HCT116 (cell line): ENCODE data around the gene SMCR8. TPM values are rescaled to one million over a fixed set of nuclear protein-coding genes. Genes with fewer than 3 reads are reported as not detected.

Experiments used
- ATAC-seq: fragments of 200-7000 bp; cut with Tn5 transposase; 2 replicates; pipeline ENCODE4 v1.9.1; 2020; ENCODE audit warnings: mild to moderate bottlenecking, moderate library complexity
- BruUV-seq: library from RNA; stranded (reverse); fragments of 400-500 nt; replicated peaks from 2 replicates; lab custom pipeline; 2021; lab: Mats Ljungman, UMichigan
- CTCF ChIA-PET: fragments of 300-600 bp; sonication (Branson Sonifier 250); formaldehyde crosslinking; loops from one replicate; lab custom pipeline; 2021; ENCODE audit warnings: antibody characterized with exemption; lab: Charles Lee
- POLR2A ChIA-PET: fragments of 300-600, 350-600 bp; sonication (Branson Sonifier 250); formaldehyde crosslinking; loops from one replicate; lab custom pipeline; 2021; ENCODE audit warnings: antibody characterized with exemption; lab: Charles Lee
- RAD21 ChIA-PET, 2 experiments: fragments of 300-600 bp; sonication (Branson Sonifier 250); formaldehyde crosslinking; loops; one replicate each; lab custom pipeline; 2023; ENCODE audit warnings: low total read pairs in 2 of 2; ENCODE audit not compliant: uncharacterized antibody in 2 of 2, unreplicated experiment in 2 of 2, low non-redundant PET in 1 of 2; lab: Charles Lee
- DNase-seq: peaks from one replicate; pipeline ENCODE4 v3.0.0-alpha.2; 2010; ENCODE audit warnings: low read depth, low spot score
- H2AFZ ChIP-seq: fragments of 200-600 bp; shearing (Covaris generic), sonication (generic); 2 replicates; pipeline ENCODE4 v1.6.1; 2017; ENCODE audit warnings: low read depth, mixed run types, mixed read lengths, antibody characterized with exemption, low read length; ENCODE audit not compliant: poor library complexity, severe bottlenecking
- H3K27ac ChIP-seq: 2 replicates; pipeline ENCODE4 v1.5.1; 2012; ENCODE audit warnings: low read depth, low read length
- H3K27me3 ChIP-seq: fragments of 200-600 bp; sonication (generic); 2 replicates; pipeline ENCODE4 v1.6.1; 2016; ENCODE audit warnings: mixed run types, low read length, mixed read lengths; ENCODE audit not compliant: insufficient read depth
- H3K36me3 ChIP-seq, 2 experiments: fragments of 200-500 bp in 1 of 2; fragments of 200-600 bp in 1 of 2; sonication (Bioruptor generic) in 1 of 2; sonication (generic) in 1 of 2; 2 replicates each; pipeline versions ENCODE4 v1.5.1 to v1.6.1; 2014 to 2016; ENCODE audit warnings: low read length in 2 of 2, inconsistent platforms in 1 of 2, mixed read lengths in 1 of 2, mixed run types in 1 of 2; ENCODE audit not compliant: insufficient read depth in 2 of 2, control insufficient read depth in 1 of 2
- H3K4me1 ChIP-seq, 2 experiments: fragments of 200-600 bp in 1 of 2; sonication (generic) in 1 of 2; 2 replicates each; pipeline versions ENCODE4 v1.5.1 to v1.6.1; 2012 to 2017; ENCODE audit warnings: low read length in 2 of 2, inconsistent platforms in 1 of 2, mild to moderate bottlenecking in 1 of 2, mixed read lengths in 1 of 2, mixed run types in 1 of 2, moderate library complexity in 1 of 2; ENCODE audit not compliant: insufficient read depth in 2 of 2, control insufficient read depth in 1 of 2
- H3K4me2 ChIP-seq: fragments of 200-600 bp; sonication (generic); 2 replicates; pipeline ENCODE4 v1.6.1; 2017; ENCODE audit warnings: mixed run types, low read length, mixed read lengths
- H3K4me3 ChIP-seq, 2 experiments: fragments of 200-600 bp in 1 of 2; sonication (generic) in 1 of 2; replicated peaks in 1 of 2; 2 replicates each; pipeline ENCODE4 v1.5.1; 2011 to 2016; ENCODE audit warnings: low read length in 2 of 2, control low read depth in 1 of 2, low read depth in 1 of 2, mild to moderate bottlenecking in 1 of 2, mixed read lengths in 1 of 2, mixed run types in 1 of 2
- H3K79me2 ChIP-seq: fragments of 200-600 bp; sonication (generic); 2 replicates; pipeline ENCODE4 v1.6.1; 2017; ENCODE audit warnings: mild to moderate bottlenecking, mixed run types, low read length, moderate library complexity, mixed read lengths; ENCODE audit not compliant: insufficient read depth
- H3K9ac ChIP-seq: fragments of 200-600 bp; sonication (generic); 2 replicates; pipeline ENCODE4 v1.6.1; 2016; ENCODE audit warnings: low read length, mixed read lengths
- H3K9me2 ChIP-seq: fragments of 200-600 bp; sonication (generic), shearing (Covaris generic); 2 replicates; pipeline ENCODE4 v1.6.1; 2017; ENCODE audit warnings: mixed run types, mild to moderate bottlenecking, moderate library complexity; ENCODE audit not compliant: insufficient read depth
- H3K9me3 ChIP-seq, 2 experiments: fragments of 200-500 bp in 1 of 2; fragments of 200-600 bp in 1 of 2; sonication (Bioruptor generic) in 1 of 2; sonication (generic) in 1 of 2; 2 replicates each; pipeline ENCODE4 v1.6.1; 2014 to 2017; ENCODE audit warnings: low read length in 2 of 2, mixed read lengths in 2 of 2, inconsistent platforms in 1 of 2, low read depth in 1 of 2, mild to moderate bottlenecking in 1 of 2, mixed run types in 1 of 2, moderate library complexity in 1 of 2; ENCODE audit not compliant: control insufficient read depth in 1 of 2, insufficient read depth in 1 of 2
- H4K20me1 ChIP-seq: fragments of 200-600 bp; sonication (generic), shearing (Covaris generic); 2 replicates; pipeline ENCODE4 v1.6.1; 2017; ENCODE audit warnings: mixed run types, mild to moderate bottlenecking, moderate library complexity; ENCODE audit not compliant: insufficient read depth
- CBX3 ChIP-seq: IDR thresholded peaks from 2 replicates; pipeline ENCODE4 v1.6.1; 2012; ENCODE audit warnings: low read depth
- CEBPB ChIP-seq: IDR thresholded peaks from 2 replicates; pipeline ENCODE4 v1.6.1; 2012; ENCODE audit warnings: low read depth
- CTCF ChIP-seq, 3 experiments: fragments of 200-600 bp in 1 of 3; sonication (generic) in 1 of 3; IDR thresholded peaks in 2 of 3; conservative IDR thresholded peaks in 1 of 3; 2 replicates each; pipeline ENCODE4 v1.5.1; 2012 to 2017; ENCODE audit warnings: low read depth in 2 of 3, low read length in 2 of 3, antibody characterized with exemption in 1 of 3, borderline replicate concordance in 1 of 3, control low read depth in 1 of 3, mild to moderate bottlenecking in 1 of 3, mixed read lengths in 1 of 3, mixed run types in 1 of 3, moderate library complexity in 1 of 3; ENCODE audit not compliant: insufficient read depth in 1 of 3
- EGR1 ChIP-seq: IDR thresholded peaks from 2 replicates; pipeline ENCODE4 v1.6.1; 2012; ENCODE audit warnings: low read depth
- EZH2 ChIP-seq: fragments of 200-600 bp; sonication (generic); IDR thresholded peaks from 2 replicates; pipeline ENCODE4 v1.6.1; 2017; ENCODE audit warnings: antibody characterized with exemption, mixed run types
- FOSL1 ChIP-seq: IDR thresholded peaks from 2 replicates; pipeline ENCODE4 v1.6.1; 2012; ENCODE audit warnings: low read depth
- MAX ChIP-seq: IDR thresholded peaks from 2 replicates; pipeline ENCODE4 v1.6.1; 2012
- REST ChIP-seq: IDR thresholded peaks from 2 replicates; pipeline ENCODE4 v1.6.1; 2012; ENCODE audit warnings: low read depth
- SIN3A ChIP-seq: IDR thresholded peaks from 2 replicates; pipeline ENCODE4 v1.6.1; 2012; ENCODE audit warnings: low read depth
- SRF ChIP-seq: IDR thresholded peaks from 2 replicates; pipeline ENCODE4 v1.6.1; 2012; ENCODE audit warnings: low read depth
- TCF7L2 ChIP-seq: IDR thresholded peaks from 2 replicates; pipeline ENCODE4 v1.7.0; 2011; ENCODE audit warnings: borderline replicate concordance, inconsistent platforms; ENCODE audit not compliant: insufficient read depth, insufficient read length; ENCODE audit errors: extremely low read depth
- YY1 ChIP-seq: IDR thresholded peaks from 2 replicates; pipeline ENCODE4 v1.6.1; 2011; ENCODE audit warnings: low read length, low read depth, moderate library complexity, mild to moderate bottlenecking; ENCODE audit not compliant: insufficient replicate concordance; ENCODE audit errors: extremely low read depth
- ZBTB33 ChIP-seq: IDR thresholded peaks from 2 replicates; pipeline ENCODE4 v1.6.1; 2011; ENCODE audit warnings: mild to moderate bottlenecking, low read length, moderate library complexity; ENCODE audit not compliant: insufficient replicate concordance; ENCODE audit errors: extremely low read depth
- ZNF274 ChIP-seq: fragments of 200-500 bp; sonication (Bioruptor generic); IDR thresholded peaks from 2 replicates; pipeline ENCODE4 v1.6.1; 2014; ENCODE audit warnings: mild to moderate bottlenecking, low read depth, low read length, inconsistent platforms
- intact Hi-C: fragments of 100-400 bp; cut with micrococcal nuclease; formaldehyde crosslinking; loops from 2 replicates; pipeline ENCODE4 v1.10.0; 2022
- total RNA-seq: library from RNA; stranded (reverse); gene quantifications from one replicate; pipeline ENCODE4 v1.2.1, GENCODE V29; 2021; ENCODE audit not compliant: unreplicated experiment

SMCR8 gene
- total RNA-seq, 1 experiment from 2014 or later = 12.7 TPM

- Histone ChIP-seq H3K79me2 (peaks cover 4% of the 10 kb centered on the region; the same call in 1 of the 2 replicates), H3K9me2 (no peaks in the 10 kb centered on the region), H3K9ac (no peak overlapping the region), H4K20me1 (peaks cover 3% of the 10 kb centered on the region; the same call in 1 of the 2 replicates), H3K36me3 (peaks cover 55 to 77% of the 10 kb centered on the region in 2 experiments), H3K27ac (no peak overlapping the region), H3K4me2 (no peak overlapping the region), H3K4me1 (peaks cover 0 to 9% of the 10 kb centered on the region in 2 experiments; a peak in 1 of 4 replicates), H3K4me3 (no peak overlapping the region), H3K9me3 (no peaks in the 10 kb centered on the region), H2AFZ (no peak overlapping the region), H3K27me3 (no peaks in the 10 kb centered on the region)
- ATAC-seq (no peak), DNase-seq (no peak)
- no peak for TF ChIP-seq MAX
- no peak for TF ChIP-seq EZH2
- no peak for TF ChIP-seq SRF
- no peak for TF ChIP-seq YY1
- no peak for TF ChIP-seq REST
- no peak for TF ChIP-seq TCF7L2
- no peak for TF ChIP-seq CEBPB
- TF ChIP-seq ZNF274 = no peak
- no peak for TF ChIP-seq CTCF (IDR thresholded peaks at IDR 0.05 in 2 of 3, conservative IDR thresholded peaks at IDR 0.05 in 1 of 3; ENCODE audit: borderline replicate concordance in 1 of 3, insufficient read depth in 1 of 3, low read depth in 2 of 3, low read length in 2 of 3)
- no peak for TF ChIP-seq EGR1
- no peak for TF ChIP-seq CBX3
- TF ChIP-seq ZBTB33 = no peak
- TF ChIP-seq FOSL1 = no peak
- no peak for TF ChIP-seq SIN3A
- ChIA-PET POLR2A (no interaction called here), RAD21 (no interaction called here), CTCF (no interaction called here)
- intact Hi-C loops = no loop called here
- no TSS peak for BruUV-seq
These were observed 29.8 kb upstream of the SMCR8 start for GRCh38 chr17:18285296-18285695.
